Transverse colon (tissue), 4 donors: ENCODE results near the gene ADAM12. TPM values are rescaled to one million over a fixed set of nuclear protein-coding genes. Genes with fewer than 3 reads are reported as not detected.
A peak's percentile ranks its signal among the peaks of the same experiment; 100 is the strongest.

Experiments
- DNase-seq: peaks from one replicate; pipeline ENCODE4 v3.0.0-alpha.2; 2019
- H3K27ac ChIP-seq, 4 donors: fragments of 200-600 bp; sonication (generic); 2 replicates each; pipeline ENCODE4 v1.5.1; 2016 to 2018; ENCODE audit warnings: inconsistent platforms in 4 of 4
- H3K27me3 ChIP-seq: fragments of 200-600 bp; sonication (generic); 2 replicates; pipeline ENCODE4 v1.5.1; 2017; ENCODE audit warnings: inconsistent platforms
- H3K36me3 ChIP-seq, 4 donors: fragments of 200-600 bp; sonication (generic); 2 replicates each; pipeline ENCODE4 v1.5.1; 2017 to 2019; ENCODE audit warnings: inconsistent platforms in 4 of 4
- H3K4me1 ChIP-seq, 4 donors: fragments of 200-600 bp; sonication (generic); 2 replicates each; pipeline ENCODE4 v1.5.1; 2017 to 2020; ENCODE audit warnings: inconsistent platforms in 4 of 4
- H3K4me3 ChIP-seq, 4 donors: fragments of 200-600 bp; sonication (generic); 1 replicate in 1 of 4; 2 replicates in 3 of 4; pipeline versions ENCODE4 v1.5.1 to v1.6.1; 2017 to 2019; ENCODE audit warnings: inconsistent platforms in 4 of 4
- H3K9me3 ChIP-seq, 2 donors: fragments of 200-600 bp; sonication (generic); 2 replicates each; pipeline ENCODE4 v1.5.1; 2017 to 2019; ENCODE audit warnings: inconsistent platforms in 2 of 2
- CTCF ChIP-seq, 5 experiments: fragments of 200-600 bp in 3 of 5; fragments of 450-650 bp in 2 of 5; sonication (generic) in 3 of 5; IDR thresholded peaks; 1 replicate in 2 of 5; 2 replicates in 3 of 5; pipeline ENCODE4 v1.5.1; 2016 to 2017; ENCODE audit warnings: antibody characterized with exemption in 5 of 5, inconsistent platforms in 3 of 5, mild to moderate bottlenecking in 2 of 5, moderate library complexity in 1 of 5
- EP300 ChIP-seq: sonication (generic); formaldehyde crosslinking; IDR thresholded peaks from one replicate; pipeline ENCODE4 v1.6.1; 2017; ENCODE audit warnings: antibody characterized with exemption, low read depth
- POLR2A ChIP-seq: fragments of 450-650 bp; IDR thresholded peaks from one replicate; pipeline ENCODE4 v1.6.1; 2016; ENCODE audit warnings: antibody characterized with exemption, mild to moderate bottlenecking, moderate library complexity
- POLR2AphosphoS5 ChIP-seq, 3 donors: sonication (generic); formaldehyde crosslinking; IDR thresholded peaks; one replicate each; pipeline ENCODE4 v1.6.1; 2016; ENCODE audit warnings: antibody characterized with exemption in 3 of 3
- WGBS, 2 donors: methylation state at CpG; one replicate each; pipeline ENCODE4 v1.1.5; 2018; ENCODE audit warnings: low coverage in 1 of 2; 5-methylcytosine and 5-hydroxymethylcytosine counted together
- in situ Hi-C, 4 donors: fragments of 200-750 bp; cut with MboI; loops; one replicate each; pipeline versions ENCODE4 v1.15.0 to v1.15.1; 2017; ENCODE audit warnings: low sequenced_read_pairs in 3 of 4, low pct_ligation_motif_present in 1 of 4, low pct_unique_long_range_greater_than_20kb in 1 of 4
- intact Hi-C: fragments of 100-400 bp; cut with DNase I; formaldehyde crosslinking; loops from one replicate; pipeline ENCODE4 v1.15.1; 2023; ENCODE audit warnings: low total_unique reads
- total RNA-seq, 4 donors: library from RNA; depleted of rRNA; stranded (reverse); fragments of >200 nt; gene quantifications; one replicate each; pipeline ENCODE4 v1.1.0, GENCODE V29; 2016

Gene ADAM12
- total RNA-seq, 4 donors from 2014 or later = 0.14 to 2.2 (median 1.1) TPM; not detected in 1

GRCh38 chr10:126392068-126392467 is 3.8 kb upstream of the ADAM12 start:
- Histone ChIP-seq H3K27ac (no peak overlapping the region), H3K27me3 (peaks cover 37% of the 10 kb centered on the region), H3K4me3 (no peak overlapping the region), H3K9me3 (no peaks in the 10 kb centered on the region), H3K36me3 (no peaks in the 10 kb centered on the region), H3K4me1 (peaks cover 0 to 16% (median 12%) of the 10 kb centered on the region in 4 donors)
- WGBS, 2 donors = 76 to 84% methylated on average over 4 to 6 of the region's 6 CpGs
- TF ChIP-seq POLR2A = no peak
- no peak for TF ChIP-seq POLR2AphosphoS5 (IDR thresholded peaks at IDR 0.05)
- TF ChIP-seq CTCF (IDR thresholded peaks at IDR 0.05) = no peak
- no peak for TF ChIP-seq EP300
- intact Hi-C loops (no loop called here), in situ Hi-C loops (loop anchor here in 3 of 4 donors (25.0 kb wide), 1 partner anchor 405 kb away; no protein-coding TSS in a partner anchor)
- DNase-seq = no peak

- no peak overlapping the region for H3K27ac ChIP-seq
- intact Hi-C loops = no loop called here
- no peak for DNase-seq
These were observed 3.1 kb upstream of the ADAM12 start for GRCh38 chr10:126391192-126391885.

GRCh38 chr10:126390324-126390723 is 2.0 kb upstream of the ADAM12 start:
- DNase-seq = no peak
- in situ Hi-C loops = loop anchor here in 3 of 4 donors (25.0 kb wide), 1 partner anchor 403 kb away; no protein-coding TSS in a partner anchor
- TF ChIP-seq POLR2A (no peak), EP300 (no peak), POLR2AphosphoS5 (IDR thresholded peaks at IDR 0.05) (no peak), CTCF (IDR thresholded peaks at IDR 0.05) (no peak)
- peaks cover 37% of the 10 kb centered on the region for H3K27me3 ChIP-seq
- no peak overlapping the region for H3K4me3 ChIP-seq
- peaks cover 0 to 19% (median 15%) of the 10 kb centered on the region in 4 donors for H3K4me1 ChIP-seq
- 86 to 92% methylated on average over 4 of the region's 4 CpGs for WGBS, 2 donors
- intact Hi-C loops = no loop called here
- no peak overlapping the region for H3K27ac ChIP-seq
- no peaks in the 10 kb centered on the region for H3K9me3 ChIP-seq
- H3K36me3 ChIP-seq = no peaks in the 10 kb centered on the region

More at GRCh38 chr10:126391192-126391885, 3.1 kb upstream of the ADAM12 start:
- H3K4me1 ChIP-seq = peaks cover 0 to 19% (median 15%) of the 10 kb centered on the region in 4 donors
- 37 to 47% methylated on average over 4 to 9 of the region's 9 CpGs for WGBS, 2 donors
- H3K4me3 ChIP-seq = no peak overlapping the region
- H3K9me3 ChIP-seq = no peaks in the 10 kb centered on the region
- peaks cover 37% of the 10 kb centered on the region for H3K27me3 ChIP-seq
- in situ Hi-C loops = loop anchor here in 3 of 4 donors (25.0 kb wide), 1 partner anchor 404 kb away; no protein-coding TSS in a partner anchor
- H3K36me3 ChIP-seq = no peaks in the 10 kb centered on the region
- TF ChIP-seq CTCF (IDR thresholded peaks at IDR 0.05) = no peak
- no peak for TF ChIP-seq EP300
- TF ChIP-seq POLR2AphosphoS5 (IDR thresholded peaks at IDR 0.05) = no peak
- no peak for TF ChIP-seq POLR2A

- in situ Hi-C loops = loop anchor here in 3 of 4 donors (25.0 kb wide), 1 partner anchor 400 kb away; no protein-coding TSS in a partner anchor
- intact Hi-C loops = no loop called here
- no peak for TF ChIP-seq POLR2AphosphoS5 (IDR thresholded peaks at IDR 0.05)
- peak; percentile 60 to 82 (median 78) for TF ChIP-seq CTCF (IDR thresholded peaks at IDR 0.05)
- TF ChIP-seq POLR2A = no peak
- no peak for TF ChIP-seq EP300
- no peak overlapping the region for H3K27ac ChIP-seq
- peak; percentile 70 for DNase-seq
- WGBS, 2 donors = 0 to 6% methylated on average over 10 to 50 of the region's 50 CpGs
- H3K4me1 ChIP-seq = peaks cover 0 to 19% (median 15%) of the 10 kb centered on the region in 4 donors
- H3K4me3 ChIP-seq = peak overlapping the region in 3 of 4 donors; percentile 38 to 53 (median 41)
- H3K9me3 ChIP-seq = no peaks in the 10 kb centered on the region
- no peaks in the 10 kb centered on the region for H3K36me3 ChIP-seq
- peaks cover 37% of the 10 kb centered on the region for H3K27me3 ChIP-seq
These were observed 996 bp downstream of the ADAM12 start for GRCh38 chr10:126387041-126387921.
